NCI-H146 (cell line): ENCODE results near the gene TVP23B.
A peak's percentile ranks its signal among the peaks of the same experiment; 100 is the strongest.
"Not testable (repeated sequence)": the region's sequence is repeated elsewhere in the genome, so short reads cannot be mapped to it uniquely, and the experiment has no call there.

ENCODE experiments used
- DNase-seq: peaks from one replicate; lab custom pipeline; 2025; lab: John Stamatoyannopoulos, UW

TVP23B gene

DNA sequence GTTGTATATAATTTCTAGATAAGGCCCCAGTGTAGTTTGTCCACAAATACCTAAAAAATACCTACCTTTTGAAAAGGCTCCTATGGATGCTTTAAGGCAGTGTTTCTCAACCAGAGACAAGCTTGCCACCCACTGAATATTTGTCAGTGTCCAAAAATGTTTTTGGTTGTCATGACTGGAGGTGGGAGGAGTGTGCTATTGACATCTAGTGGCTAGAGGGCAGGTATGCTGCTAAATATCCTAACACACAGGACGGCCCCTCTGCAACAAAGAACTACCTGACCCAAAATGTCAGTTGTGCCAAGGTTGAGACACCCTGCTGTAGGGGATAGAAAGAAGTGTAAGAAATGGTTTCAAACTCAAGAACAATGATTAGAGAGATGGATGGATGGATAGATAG lies 10.4 kb downstream of the TVP23B start:
- DNase-seq = not testable (repeated sequence)

DNA sequence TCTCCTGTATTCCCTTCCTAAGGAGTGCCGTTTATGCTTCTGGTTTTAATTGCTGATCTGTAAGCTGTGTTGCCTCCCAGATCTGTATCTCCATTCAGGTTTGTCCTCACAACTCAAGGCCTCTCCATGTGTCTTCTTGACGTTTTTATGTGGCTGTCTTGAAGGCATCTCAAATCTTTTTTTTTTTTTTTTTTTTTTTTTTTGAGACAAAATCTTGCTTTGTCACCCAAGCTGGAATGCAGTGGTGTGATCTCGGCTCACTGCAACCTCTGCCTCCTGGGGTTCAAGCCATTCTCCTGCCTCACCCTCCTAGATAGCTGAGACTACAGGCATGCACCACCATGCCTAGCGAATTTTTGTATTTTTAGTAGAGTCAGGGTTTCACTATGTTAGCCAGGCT lies 13.9 kb downstream of the TVP23B start:
- DNase-seq = not testable (repeated sequence)

DNA sequence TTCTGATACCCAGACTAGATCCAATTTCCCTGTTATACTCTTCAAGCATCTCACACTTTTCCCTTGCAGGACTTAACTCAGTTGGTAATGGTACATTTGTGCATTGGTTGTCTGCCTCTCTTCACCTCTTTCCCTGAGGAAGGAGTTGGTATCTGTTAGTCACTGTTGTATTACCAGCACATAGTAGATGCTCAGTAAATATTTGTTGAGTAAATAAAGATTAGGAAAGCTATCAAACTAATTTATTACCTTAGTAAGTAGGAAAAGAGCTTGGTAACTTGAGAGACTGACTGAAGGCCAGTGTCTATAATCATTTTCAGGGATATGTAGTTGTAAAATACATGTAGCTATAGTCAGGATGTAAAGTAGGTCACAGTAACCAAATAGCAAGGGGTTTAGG lies 15.9 kb downstream of the TVP23B start:
- not testable (repeated sequence) for DNase-seq

DNA sequence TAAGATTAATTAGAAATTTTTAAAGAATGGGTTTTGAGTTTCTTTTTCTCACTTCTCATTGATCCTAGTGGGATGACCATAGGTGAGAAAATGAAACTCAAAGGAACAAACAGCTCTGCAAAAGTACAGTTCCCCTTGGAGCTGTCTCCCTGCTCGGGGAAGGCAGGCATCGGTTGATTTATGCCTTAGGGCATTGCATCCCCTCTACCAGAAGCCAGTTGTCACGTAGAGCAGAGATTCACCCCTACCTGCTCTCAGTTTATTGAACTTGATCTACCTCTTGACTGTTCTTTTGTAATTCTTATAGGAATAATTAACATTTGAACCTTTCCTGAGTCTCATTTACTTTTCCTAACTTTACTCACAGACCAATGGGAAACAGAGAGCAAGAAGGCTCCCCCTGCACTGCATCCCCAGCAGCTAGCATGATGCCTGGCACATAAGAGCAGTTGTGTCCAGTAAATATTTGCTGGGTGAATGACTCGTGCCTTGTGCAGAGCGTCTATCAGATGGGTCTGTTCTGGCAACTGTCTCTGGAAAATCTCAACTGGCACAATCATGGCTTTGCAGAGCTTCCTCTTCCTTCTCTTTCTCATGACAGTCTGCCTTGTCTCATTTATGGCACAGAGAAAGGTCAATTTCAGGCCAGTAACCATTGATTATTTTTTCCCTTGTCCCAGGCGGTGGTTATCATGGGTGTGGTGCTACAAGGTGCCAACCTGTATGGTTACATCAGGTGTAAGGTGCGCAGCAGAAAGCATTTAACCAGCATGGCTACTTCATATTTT lies 22.7 kb downstream of the TVP23B start:
- not testable (repeated sequence) for DNase-seq

DNA sequence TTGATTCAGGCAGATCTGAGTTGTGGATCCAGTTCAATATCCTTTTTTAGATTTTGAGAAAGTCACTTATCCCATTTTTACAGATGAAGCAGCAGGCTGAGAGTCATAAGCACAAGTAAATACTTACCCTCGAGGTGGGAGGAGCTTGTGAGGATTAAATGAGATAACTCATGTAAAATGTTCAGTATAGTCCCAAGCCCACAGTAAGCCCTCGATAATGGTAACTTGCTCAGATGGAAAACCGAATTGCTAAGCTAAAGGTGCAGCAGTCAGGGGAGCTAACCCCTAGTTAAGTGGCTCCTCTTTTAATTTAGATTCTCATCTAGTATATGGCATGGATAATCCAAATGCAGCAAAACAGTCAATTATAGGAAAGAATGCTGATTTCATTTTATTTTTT lies 34.9 kb downstream of the TVP23B start:
- DNase-seq = not testable (repeated sequence)

DNA sequence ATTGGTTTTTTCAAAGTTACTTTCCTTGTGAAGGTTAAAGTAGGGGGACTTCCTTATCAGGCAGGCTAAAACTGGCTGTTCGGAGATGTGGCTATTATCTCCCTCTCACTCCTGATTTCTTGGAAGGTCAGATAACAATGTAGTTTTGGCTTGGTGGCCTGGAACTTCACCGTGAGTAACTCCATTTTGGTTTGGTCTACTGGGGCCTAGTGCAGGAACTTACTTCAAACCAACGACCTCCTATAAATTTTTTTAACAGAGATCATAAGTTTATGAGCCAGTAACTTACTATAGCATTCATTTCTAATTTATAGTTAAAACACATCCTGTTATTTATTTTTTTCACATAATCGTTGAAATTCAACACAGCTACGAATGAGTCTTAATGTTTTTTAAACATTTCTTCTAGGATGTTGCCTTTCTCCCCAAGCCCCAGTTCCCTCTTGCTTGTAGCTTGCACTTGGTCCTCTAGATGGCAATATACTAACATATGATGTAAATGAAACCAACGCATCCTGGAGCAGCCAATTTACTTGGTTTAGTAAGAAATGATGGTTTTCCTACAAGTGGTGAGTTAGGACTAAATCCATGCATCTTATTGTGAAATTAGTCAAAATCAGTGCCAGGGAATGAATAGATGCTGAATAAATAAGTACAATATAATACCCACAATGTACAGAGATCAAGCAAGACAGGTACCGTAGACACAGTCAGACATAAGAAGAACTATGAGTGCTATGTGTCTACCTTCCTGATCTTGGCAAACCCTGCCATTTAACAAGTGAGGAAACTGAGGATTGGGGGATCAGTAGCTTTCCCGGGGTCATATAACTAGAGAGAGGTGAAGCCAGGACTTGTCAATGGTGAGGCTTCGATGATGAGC lies 35.7 kb downstream of the TVP23B start:
- DNase-seq = peak; percentile 70

DNA sequence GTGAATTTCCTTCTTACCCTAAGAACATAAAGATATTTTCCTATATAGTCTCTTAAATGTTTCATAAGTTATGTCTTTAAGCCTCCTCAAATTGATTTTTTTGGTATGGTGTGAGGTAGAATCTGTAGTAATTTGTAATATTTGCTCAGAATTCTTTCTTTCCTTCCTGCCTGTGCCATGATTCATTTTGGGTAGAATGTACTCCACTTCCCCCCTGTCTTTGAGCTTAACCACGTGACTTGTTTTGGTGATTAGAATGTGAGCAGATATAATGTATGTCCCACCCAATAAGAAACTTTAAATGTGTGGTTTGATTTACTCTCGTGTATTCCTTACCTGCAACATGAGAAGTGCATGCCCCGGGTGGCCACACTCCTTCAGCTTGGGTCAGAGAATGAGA lies 40.4 kb downstream of the TVP23B start:
- not testable (repeated sequence) for DNase-seq

DNA sequence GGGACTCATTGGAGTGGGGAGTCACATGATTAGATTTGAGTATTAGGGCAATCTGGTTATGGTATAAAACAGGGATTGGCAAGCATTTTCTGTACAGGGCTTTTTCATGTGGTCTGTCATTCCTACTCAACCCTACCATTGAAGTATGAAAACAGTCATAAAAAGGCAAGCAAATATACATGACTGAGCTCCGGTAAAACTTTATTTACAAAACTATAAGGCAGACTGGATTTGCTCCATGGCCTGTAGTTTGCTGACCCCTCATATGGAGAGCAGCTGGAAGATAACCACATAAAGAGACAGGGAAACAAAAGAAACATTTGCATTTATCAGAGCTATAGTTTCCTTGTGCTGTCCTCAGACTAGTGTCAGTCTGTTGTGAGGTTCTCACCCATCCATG lies 46.6 kb downstream of the TVP23B start:
- DNase-seq = not testable (repeated sequence)

DNA sequence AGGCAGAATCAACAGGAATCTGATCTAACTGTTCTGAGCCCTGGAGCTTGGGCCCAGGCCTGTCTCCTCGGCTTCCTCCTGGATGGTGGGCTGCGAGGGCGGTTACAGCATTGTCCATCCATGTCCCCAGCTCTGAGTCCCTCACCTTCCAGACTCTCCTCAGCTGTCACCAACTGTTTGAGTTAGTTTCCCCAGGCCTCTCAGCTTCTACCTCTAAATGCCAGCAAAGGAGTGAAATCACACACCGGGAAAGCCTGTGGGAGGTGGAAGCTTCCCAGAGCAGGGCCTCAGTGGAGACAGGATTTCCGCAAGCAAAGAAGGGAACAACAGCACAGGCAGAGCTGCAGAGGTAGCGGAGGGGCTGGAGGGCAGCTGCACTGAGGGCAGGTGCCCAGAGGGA lies 67.5 kb downstream of the TVP23B start:
- no peak for DNase-seq

DNA sequence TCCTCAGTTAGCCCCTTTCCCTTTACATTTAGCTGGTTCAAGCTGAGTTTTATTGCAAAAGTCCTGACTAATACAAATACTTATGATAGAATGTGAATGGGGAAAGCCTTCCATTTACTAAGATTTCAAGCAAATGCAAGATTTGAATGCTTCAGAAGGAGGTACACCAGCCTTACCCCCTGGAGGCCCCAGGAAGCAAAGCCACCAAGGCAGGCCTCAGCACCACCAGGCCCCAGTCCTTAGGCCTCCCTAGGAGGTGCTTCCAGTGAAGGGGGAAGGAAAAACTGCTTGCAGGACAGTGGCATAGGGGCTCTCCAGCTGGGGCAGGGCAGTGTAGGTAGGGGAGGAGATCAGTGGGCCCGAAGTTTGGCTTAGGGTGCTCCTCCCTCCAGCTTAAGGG lies 69.7 kb downstream of the TVP23B start:
- no peak for DNase-seq

DNA sequence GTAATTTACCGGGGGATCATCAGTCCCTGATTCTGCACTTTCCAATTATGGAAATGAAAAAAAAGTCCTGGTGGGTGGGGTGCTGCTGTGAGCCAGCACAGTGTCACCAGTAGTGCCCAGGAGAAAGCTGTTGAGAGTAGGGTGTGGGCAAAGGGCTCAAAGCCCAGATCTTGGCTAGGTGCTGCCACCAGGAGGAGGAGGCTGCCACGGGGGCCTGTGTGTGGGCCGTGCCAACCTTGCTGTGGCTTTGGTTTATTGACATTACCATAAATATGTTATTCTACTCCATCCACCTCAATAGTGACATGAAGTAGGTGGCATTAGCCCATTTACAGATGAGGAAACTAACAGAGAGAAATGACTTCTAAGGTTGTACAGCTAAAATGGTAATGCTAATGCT lies 70.2 kb downstream of the TVP23B start:
- no peak for DNase-seq

DNA sequence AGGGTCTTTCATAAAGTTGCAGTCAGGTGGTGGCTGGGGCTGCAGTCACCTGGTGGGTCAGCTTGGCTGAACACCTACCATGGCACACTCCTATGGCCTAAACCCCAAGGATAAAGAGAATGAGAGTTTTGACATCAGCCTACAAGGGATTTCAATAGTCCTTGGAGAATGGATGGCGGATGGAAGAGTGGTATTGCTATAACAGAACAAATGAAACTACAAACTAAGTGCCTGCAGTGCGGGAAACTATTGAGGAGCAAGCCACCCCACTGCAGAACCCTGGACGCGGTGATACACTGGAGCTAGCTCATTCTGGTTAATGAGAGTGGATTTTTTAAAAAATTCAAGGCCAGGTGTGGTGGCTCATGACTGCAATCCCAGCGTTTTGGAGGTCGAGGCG lies 74.0 kb downstream of the TVP23B start:
- DNase-seq = no peak

DNA sequence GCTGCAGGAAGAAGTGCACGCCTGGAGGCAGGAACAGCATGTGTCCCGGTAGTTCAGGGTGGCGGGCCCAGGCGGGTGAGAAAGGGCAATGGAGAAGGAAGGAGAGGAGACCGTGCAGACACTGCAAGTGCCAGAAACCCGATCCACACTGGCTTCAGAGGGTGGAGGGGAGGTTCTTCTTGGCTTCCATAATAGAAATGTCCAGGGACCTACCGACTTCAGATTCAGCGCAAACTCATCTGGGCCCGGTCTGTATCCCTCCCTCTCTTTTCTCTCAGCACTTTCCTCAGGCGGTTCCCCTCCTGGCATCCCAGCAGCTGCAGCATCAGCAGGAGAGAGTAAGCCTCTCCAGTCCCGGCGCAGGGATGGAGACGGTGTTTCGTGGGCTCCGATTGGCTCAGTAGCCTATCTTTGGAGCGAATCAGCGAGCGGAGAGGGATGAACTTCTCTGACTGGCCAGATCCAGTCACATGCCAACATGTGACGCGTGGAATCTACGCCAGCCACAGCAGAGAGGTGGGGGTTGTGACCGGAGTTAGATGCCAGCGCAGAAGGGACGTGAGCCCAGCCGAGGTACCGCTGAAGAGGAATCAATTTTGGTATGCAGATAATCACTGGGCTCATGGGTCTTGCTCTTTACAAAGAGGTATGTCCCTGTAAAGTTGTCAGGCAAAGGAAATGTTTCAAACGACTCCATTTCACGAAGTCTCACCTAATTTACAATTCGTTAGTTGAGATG lies 75.0 kb downstream of the TVP23B start:
- DNase-seq = peak; percentile 97
